HepG2 (cell line): Measurements from ENCODE around the gene STK17A. TPM values are rescaled to one million over a fixed set of nuclear protein-coding genes. Genes with fewer than 3 reads are reported as not detected.

Source experiments
- GABPB1 ChIP-seq: IDR thresholded peaks from 2 replicates; pipeline ENCODE4 v1.6.1; 2016; ENCODE audit warnings: mild to moderate bottlenecking, missing genetic modification reagents, moderate library complexity, missing compliant biosample characterization
- HDAC2 ChIP-seq: sonication (generic); formaldehyde crosslinking; IDR thresholded peaks from 2 replicates; pipeline ENCODE4 v1.4.0; 2020; ENCODE audit warnings: missing genetic modification reagents
- KDM5B ChIP-seq: sonication (generic); formaldehyde crosslinking; IDR thresholded peaks from 2 replicates; pipeline ENCODE4 v1.4.0; 2020; ENCODE audit warnings: missing genetic modification reagents, mild to moderate bottlenecking, borderline replicate concordance
- KLF15 ChIP-seq: sonication (generic); formaldehyde crosslinking; IDR thresholded peaks from 2 replicates; pipeline ENCODE4 v1.8.1; 2023; ENCODE audit warnings: borderline replicate concordance, mild to moderate bottlenecking, inconsistent platforms, missing genetic modification reagents, mixed read lengths
- MAF1 ChIP-seq: sonication (generic); formaldehyde crosslinking; IDR thresholded peaks from 2 replicates; pipeline ENCODE4 v1.5.0; 2020; ENCODE audit warnings: missing genetic modification reagents, borderline replicate concordance
- TP53 ChIP-seq: sonication (generic); formaldehyde crosslinking; conservative IDR thresholded peaks from 2 replicates; pipeline ENCODE4 v1.4.0; 2020; ENCODE audit warnings: missing genetic modification reagents
- XRCC5 ChIP-seq: fragments of 200-400 bp; formaldehyde crosslinking; optimal IDR thresholded peaks from 2 replicates; pipeline ENCODE3; 2017; ENCODE audit warnings: mild to moderate bottlenecking, low read length
- ZBTB7B ChIP-seq: sonication (generic); formaldehyde crosslinking; IDR thresholded peaks from 2 replicates; pipeline ENCODE4 v1.4.0; 2020; ENCODE audit warnings: missing genetic modification reagents
- ZFP62 ChIP-seq: sonication (generic); formaldehyde crosslinking; IDR thresholded peaks from 2 replicates; pipeline ENCODE4 v1.4.0; 2020; ENCODE audit warnings: missing genetic modification reagents
- ZNF512 ChIP-seq: sonication (generic); formaldehyde crosslinking; IDR thresholded peaks from 2 replicates; pipeline ENCODE4 v1.4.0; 2020; ENCODE audit warnings: mild to moderate bottlenecking, missing genetic modification reagents
- ZNF703 ChIP-seq: sonication (generic); formaldehyde crosslinking; IDR thresholded peaks from 2 replicates; pipeline ENCODE4 v1.5.1; 2020; ENCODE audit warnings: missing genetic modification reagents, mild to moderate bottlenecking, moderate library complexity, borderline replicate concordance
- ZNF747 ChIP-seq: sonication (generic); formaldehyde crosslinking; IDR thresholded peaks from 2 replicates; pipeline ENCODE4 v1.8.1; 2023; ENCODE audit warnings: missing genetic modification reagents, mild to moderate bottlenecking, borderline replicate concordance
- polyA plus RNA-seq, 8 experiments: library from polyadenylated mRNA; depleted of rRNA in 3 of 8; stranded (reverse) in 7 of 8; unstranded in 1 of 8; fragments of >200 nt; fragmentation: Illumina TruSeq in 4 of 8; extraction: Trizol in 4 of 8; gene quantifications; 2 replicates each; pipeline versions ENCODE4 v1.2.1 to v1.2.3, GENCODE V29; 2011 to 2016; ENCODE audit warnings: low read depth in 4 of 8, missing spikeins in 1 of 8, mixed read lengths in 1 of 8; ENCODE audit not compliant: insufficient read depth in 1 of 8
- total RNA-seq, 5 experiments: library from RNA; depleted of rRNA; stranded (reverse); fragments of >200 nt; fragmentation: Illumina TruSeq; extraction: Trizol; gene quantifications; 2 replicates each; pipeline ENCODE4 v1.2.3, GENCODE V29; 2016; ENCODE audit warnings: low read depth in 1 of 5
- TF ChIP-seq, protein P1 (sequence below): IDR thresholded peaks from 2 replicates; pipeline ENCODE4 v1.6.1; 2012; ENCODE audit warnings: low read length, improper control_type of control experiment
- TF ChIP-seq, protein P2 (sequence below): sonication (generic); formaldehyde crosslinking; IDR thresholded peaks from 2 replicates; pipeline ENCODE4 v1.4.0; 2020; ENCODE audit warnings: missing genetic modification reagents, borderline replicate concordance
- TF ChIP-seq, protein P3 (sequence below): IDR thresholded peaks from 2 replicates; pipeline ENCODE4 v1.6.1; 2012; ENCODE audit warnings: low read depth, low read length, improper control_type of control experiment
- TF ChIP-seq, protein P4 (sequence below): IDR thresholded peaks from 2 replicates; pipeline ENCODE4 v1.6.1; 2018; ENCODE audit warnings: missing genetic modification reagents

The STK17A gene
- total and polyA plus RNA-seq, 2 of the 13 experiments (the other 11 are each of a cell fraction or from before 2014, with no cell fraction given), result 18.6 to 24.3 TPM

DNA sequence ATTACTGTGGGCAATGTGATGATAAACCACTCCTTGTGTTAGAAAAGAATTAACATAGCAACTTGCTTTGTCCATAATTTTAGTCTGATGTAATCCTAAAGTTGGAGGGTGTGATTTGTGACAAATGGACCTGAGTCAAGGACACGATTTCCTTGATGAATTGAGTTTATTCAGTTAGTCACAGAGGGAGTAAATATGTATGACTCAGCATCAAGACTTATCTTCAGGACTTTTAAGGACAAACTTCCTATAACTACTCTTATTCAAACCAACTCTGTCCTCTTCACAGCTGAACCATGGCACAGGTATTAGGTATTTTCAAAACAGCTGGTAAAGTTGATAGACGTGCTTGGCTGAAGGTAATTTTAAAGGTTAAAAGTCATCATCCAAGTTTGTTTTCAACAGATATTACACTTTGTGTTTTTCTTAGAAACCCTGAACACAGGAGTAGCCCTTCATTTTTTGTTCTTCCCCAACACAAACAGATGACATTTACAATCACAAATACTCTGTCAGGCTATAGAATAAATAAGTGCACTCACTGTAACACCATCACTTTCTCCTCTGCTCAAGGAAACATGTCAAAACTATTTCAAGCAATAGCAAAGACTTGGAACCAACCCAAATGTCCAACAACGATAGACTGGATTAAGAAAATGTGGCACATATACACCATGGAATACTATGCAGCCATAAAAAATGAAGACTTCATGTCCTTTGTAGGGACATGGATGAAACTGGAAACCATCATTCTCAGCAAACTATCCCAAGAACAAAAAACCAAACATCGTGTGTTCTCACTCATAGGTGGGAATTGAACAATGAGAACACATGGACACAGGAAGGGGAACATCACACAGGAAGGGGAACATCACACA, 91.9 kb downstream of the STK17A start (continued):
- no peak for TF ChIP-seq XRCC5
- no peak for TF ChIP-seq KLF15 (CRISPR knock-in tag)
- TF ChIP-seq, protein P1, sequence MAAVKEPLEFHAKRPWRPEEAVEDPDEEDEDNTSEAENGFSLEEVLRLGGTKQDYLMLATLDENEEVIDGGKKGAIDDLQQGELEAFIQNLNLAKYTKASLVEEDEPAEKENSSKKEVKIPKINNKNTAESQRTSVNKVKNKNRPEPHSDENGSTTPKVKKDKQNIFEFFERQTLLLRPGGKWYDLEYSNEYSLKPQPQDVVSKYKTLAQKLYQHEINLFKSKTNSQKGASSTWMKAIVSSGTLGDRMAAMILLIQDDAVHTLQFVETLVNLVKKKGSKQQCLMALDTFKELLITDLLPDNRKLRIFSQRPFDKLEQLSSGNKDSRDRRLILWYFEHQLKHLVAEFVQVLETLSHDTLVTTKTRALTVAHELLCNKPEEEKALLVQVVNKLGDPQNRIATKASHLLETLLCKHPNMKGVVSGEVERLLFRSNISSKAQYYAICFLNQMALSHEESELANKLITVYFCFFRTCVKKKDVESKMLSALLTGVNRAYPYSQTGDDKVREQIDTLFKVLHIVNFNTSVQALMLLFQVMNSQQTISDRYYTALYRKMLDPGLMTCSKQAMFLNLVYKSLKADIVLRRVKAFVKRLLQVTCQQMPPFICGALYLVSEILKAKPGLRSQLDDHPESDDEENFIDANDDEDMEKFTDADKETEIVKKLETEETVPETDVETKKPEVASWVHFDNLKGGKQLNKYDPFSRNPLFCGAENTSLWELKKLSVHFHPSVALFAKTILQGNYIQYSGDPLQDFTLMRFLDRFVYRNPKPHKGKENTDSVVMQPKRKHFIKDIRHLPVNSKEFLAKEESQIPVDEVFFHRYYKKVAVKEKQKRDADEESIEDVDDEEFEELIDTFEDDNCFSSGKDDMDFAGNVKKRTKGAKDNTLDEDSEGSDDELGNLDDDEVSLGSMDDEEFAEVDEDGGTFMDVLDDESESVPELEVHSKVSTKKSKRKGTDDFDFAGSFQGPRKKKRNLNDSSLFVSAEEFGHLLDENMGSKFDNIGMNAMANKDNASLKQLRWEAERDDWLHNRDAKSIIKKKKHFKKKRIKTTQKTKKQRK, result no peak
- TF ChIP-seq, protein P2, sequence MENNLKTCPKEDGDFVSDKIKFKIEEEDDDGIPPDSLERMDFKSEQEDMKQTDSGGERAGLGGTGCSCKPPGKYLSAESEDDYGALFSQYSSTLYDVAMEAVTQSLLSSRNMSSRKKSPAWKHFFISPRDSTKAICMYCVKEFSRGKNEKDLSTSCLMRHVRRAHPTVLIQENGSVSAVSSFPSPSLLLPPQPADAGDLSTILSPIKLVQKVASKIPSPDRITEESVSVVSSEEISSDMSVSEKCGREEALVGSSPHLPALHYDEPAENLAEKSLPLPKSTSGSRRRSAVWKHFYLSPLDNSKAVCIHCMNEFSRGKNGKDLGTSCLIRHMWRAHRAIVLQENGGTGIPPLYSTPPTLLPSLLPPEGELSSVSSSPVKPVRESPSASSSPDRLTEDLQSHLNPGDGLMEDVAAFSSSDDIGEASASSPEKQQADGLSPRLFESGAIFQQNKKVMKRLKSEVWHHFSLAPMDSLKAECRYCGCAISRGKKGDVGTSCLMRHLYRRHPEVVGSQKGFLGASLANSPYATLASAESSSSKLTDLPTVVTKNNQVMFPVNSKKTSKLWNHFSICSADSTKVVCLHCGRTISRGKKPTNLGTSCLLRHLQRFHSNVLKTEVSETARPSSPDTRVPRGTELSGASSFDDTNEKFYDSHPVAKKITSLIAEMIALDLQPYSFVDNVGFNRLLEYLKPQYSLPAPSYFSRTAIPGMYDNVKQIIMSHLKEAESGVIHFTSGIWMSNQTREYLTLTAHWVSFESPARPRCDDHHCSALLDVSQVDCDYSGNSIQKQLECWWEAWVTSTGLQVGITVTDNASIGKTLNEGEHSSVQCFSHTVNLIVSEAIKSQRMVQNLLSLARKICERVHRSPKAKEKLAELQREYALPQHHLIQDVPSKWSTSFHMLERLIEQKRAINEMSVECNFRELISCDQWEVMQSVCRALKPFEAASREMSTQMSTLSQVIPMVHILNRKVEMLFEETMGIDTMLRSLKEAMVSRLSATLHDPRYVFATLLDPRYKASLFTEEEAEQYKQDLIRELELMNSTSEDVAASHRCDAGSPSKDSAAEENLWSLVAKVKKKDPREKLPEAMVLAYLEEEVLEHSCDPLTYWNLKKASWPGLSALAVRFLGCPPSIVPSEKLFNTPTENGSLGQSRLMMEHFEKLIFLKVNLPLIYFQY (CRISPR knock-in tag), result no peak
- no peak for TF ChIP-seq KDM5B
- no peak for TF ChIP-seq ZBTB7B (CRISPR knock-in tag)
- no peak for TF ChIP-seq TP53 (CRISPR knock-in tag)
- TF ChIP-seq ZNF512 (CRISPR knock-in tag), result no peak
- TF ChIP-seq, protein P3, sequence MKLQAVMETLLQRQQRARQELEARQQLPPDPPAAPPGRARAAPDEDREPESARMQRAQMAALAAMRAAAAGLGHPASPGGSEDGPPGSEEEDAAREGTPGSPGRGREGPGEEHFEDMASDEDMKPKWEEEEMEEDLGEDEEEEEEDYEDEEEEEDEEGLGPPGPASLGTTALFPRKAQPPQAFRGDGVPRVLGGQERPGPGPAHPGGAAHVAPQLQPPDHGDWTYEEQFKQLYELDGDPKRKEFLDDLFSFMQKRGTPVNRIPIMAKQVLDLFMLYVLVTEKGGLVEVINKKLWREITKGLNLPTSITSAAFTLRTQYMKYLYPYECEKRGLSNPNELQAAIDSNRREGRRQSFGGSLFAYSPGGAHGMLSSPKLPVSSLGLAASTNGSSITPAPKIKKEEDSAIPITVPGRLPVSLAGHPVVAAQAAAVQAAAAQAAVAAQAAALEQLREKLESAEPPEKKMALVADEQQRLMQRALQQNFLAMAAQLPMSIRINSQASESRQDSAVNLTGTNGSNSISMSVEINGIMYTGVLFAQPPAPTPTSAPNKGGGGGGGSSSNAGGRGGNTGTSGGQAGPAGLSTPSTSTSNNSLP, result peak; percentile 79
- TF ChIP-seq GABPB1 (CRISPR knock-in tag), result no peak
- no peak for TF ChIP-seq ZNF703 (CRISPR knock-in tag)
- no peak for TF ChIP-seq MAF1 (CRISPR knock-in tag)
- TF ChIP-seq HDAC2 (CRISPR knock-in tag), result peak; percentile 52; the same call in 1 of the 2 replicates
- TF ChIP-seq ZNF747, result no peak
- TF ChIP-seq, protein P4, sequence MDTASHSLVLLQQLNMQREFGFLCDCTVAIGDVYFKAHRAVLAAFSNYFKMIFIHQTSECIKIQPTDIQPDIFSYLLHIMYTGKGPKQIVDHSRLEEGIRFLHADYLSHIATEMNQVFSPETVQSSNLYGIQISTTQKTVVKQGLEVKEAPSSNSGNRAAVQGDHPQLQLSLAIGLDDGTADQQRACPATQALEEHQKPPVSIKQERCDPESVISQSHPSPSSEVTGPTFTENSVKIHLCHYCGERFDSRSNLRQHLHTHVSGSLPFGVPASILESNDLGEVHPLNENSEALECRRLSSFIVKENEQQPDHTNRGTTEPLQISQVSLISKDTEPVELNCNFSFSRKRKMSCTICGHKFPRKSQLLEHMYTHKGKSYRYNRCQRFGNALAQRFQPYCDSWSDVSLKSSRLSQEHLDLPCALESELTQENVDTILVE (CRISPR knock-in tag), result peak; percentile 47; the same call in 1 of the 2 replicates
- no peak for TF ChIP-seq ZFP62
